ENCODE results near the gene PPP1R7. TPM values are rescaled to one million over a fixed set of nuclear protein-coding genes. Genes with fewer than 3 reads are reported as not detected.
A peak's percentile ranks its signal among the peaks of the same experiment; 100 is the strongest.

The PPP1R7 gene
- total RNA-seq, 4 donors from 2014 or later, result 37.8 to 104 (median 44.4) TPM

GRCh38 chr2:241219856-241220356 lies 69.6 kb downstream of the PPP1R7 start:
- TF ChIP-seq POLR2A (IDR thresholded peaks at IDR 0.05) (no peak), POLR2AphosphoS5 (IDR thresholded peaks at IDR 0.05) (no peak), EP300 (IDR thresholded peaks at IDR 0.05) (no peak), CTCF (IDR thresholded peaks at IDR 0.05) (no peak)
- Histone ChIP-seq H3K36me3 (no peaks in the 10 kb centered on the region), H3K4me1 (peaks cover 22% of the 10 kb centered on the region), H3K27me3 (no peaks in the 10 kb centered on the region), H3K27ac (no peak overlapping the region), H3K4me3 (no peak overlapping the region), H3K9me3 (no peaks in the 10 kb centered on the region)
- WGBS, result 86% methylated on average over 6 of the region's 6 CpGs
- no peak for DNase-seq (ENCODE audit: low spot score in 2 of 2)

- WGBS, result 63% methylated on average over 22 of the region's 23 CpGs
- no peak for TF ChIP-seq EP300 (IDR thresholded peaks at IDR 0.05)
- no peak for TF ChIP-seq POLR2AphosphoS5 (IDR thresholded peaks at IDR 0.05)
- TF ChIP-seq POLR2A (IDR thresholded peaks at IDR 0.05), result no peak
- no peak for TF ChIP-seq CTCF (IDR thresholded peaks at IDR 0.05)
- H3K36me3 ChIP-seq, result peaks cover 26% of the 10 kb centered on the region
- H3K4me3 ChIP-seq, result no peak overlapping the region
- DNase-seq (ENCODE audit: low spot score in 2 of 2), result peak in 1 of 2 donors; percentile 63
- H3K4me1 ChIP-seq, result peaks cover 16% of the 10 kb centered on the region
- H3K27me3 ChIP-seq, result no peaks in the 10 kb centered on the region
- H3K27ac ChIP-seq, result no peak overlapping the region
- H3K9me3 ChIP-seq, result no peaks in the 10 kb centered on the region
Observed at GRCh38 chr2:241223211-241224017, 73.1 kb downstream of the PPP1R7 start.

- TF ChIP-seq EP300 (IDR thresholded peaks at IDR 0.05) (no peak), CTCF (IDR thresholded peaks at IDR 0.05) (no peak), POLR2AphosphoS5 (IDR thresholded peaks at IDR 0.05) (no peak), POLR2A (IDR thresholded peaks at IDR 0.05) (no peak)
- Histone ChIP-seq H3K36me3 (peaks cover 34% of the 10 kb centered on the region), H3K4me1 (peaks cover 7% of the 10 kb centered on the region), H3K4me3 (no peak overlapping the region), H3K27ac (no peak overlapping the region), H3K27me3 (no peaks in the 10 kb centered on the region), H3K9me3 (no peaks in the 10 kb centered on the region)
- 38% methylated on average over 26 of the region's 26 CpGs for WGBS
- DNase-seq (ENCODE audit: low spot score in 2 of 2), result peak in 1 of 2 donors; percentile 55
Observed at GRCh38 chr2:241224018-241224850, 74.0 kb downstream of the PPP1R7 start.

- H3K4me1 ChIP-seq, result peaks cover 6% of the 10 kb centered on the region
- DNase-seq (ENCODE audit: low spot score in 2 of 2), result no peak
- H3K27ac ChIP-seq, result no peak overlapping the region
- H3K27me3 ChIP-seq, result no peaks in the 10 kb centered on the region
- H3K36me3 ChIP-seq, result peaks cover 41% of the 10 kb centered on the region
- no peaks in the 10 kb centered on the region for H3K9me3 ChIP-seq
- H3K4me3 ChIP-seq, result no peak overlapping the region
- TF ChIP-seq EP300 (IDR thresholded peaks at IDR 0.05) (no peak), CTCF (IDR thresholded peaks at IDR 0.05) (no peak), POLR2A (IDR thresholded peaks at IDR 0.05) (no peak), POLR2AphosphoS5 (IDR thresholded peaks at IDR 0.05) (no peak)
- 85% methylated on average over 8 of the region's 8 CpGs for WGBS
Observed at GRCh38 chr2:241224851-241225438, 74.7 kb downstream of the PPP1R7 start.
